ENCODE results near the gene CD247.
"Not testable (repeated sequence)": the region's sequence is repeated elsewhere in the genome, so short reads cannot be mapped to it uniquely, and the experiment has no call there.

The CD247 gene

GRCh38 chr1:167518331-167518700 is at the start of gene CD247:
CD247 (minus strand) TSS chr1:167518529; CDS start chr1:167518465, 64 bp downstream.
- peaks cover 51% of the 10 kb centered on the region for H3K36me3 Mint-ChIP-seq (ENCODE audit: low read depth)
- peaks cover 45% of the 10 kb centered on the region for H3K4me1 Mint-ChIP-seq (ENCODE audit: low read depth)
- H3K4me3 Mint-ChIP-seq = peak within 1 kb of the TSS; percentile 98
- no peaks in the 10 kb centered on the region for H3K9me3 Mint-ChIP-seq
- H3K27me3 Mint-ChIP-seq = no peaks in the 10 kb centered on the region
- peak within 1 kb of the TSS; percentile 100 for H3K27ac Mint-ChIP-seq
- peak; percentile 79 for DNase-seq

- H3K4me1 Mint-ChIP-seq (ENCODE audit: low read depth) = no peaks in the 10 kb centered on the region
- no peaks in the 10 kb centered on the region for H3K36me3 Mint-ChIP-seq (ENCODE audit: low read depth)
- H3K4me3 Mint-ChIP-seq = no peak overlapping the region
Observed at GRCh38 chr1:167567663-167568062, 49.3 kb upstream of the CD247 start.

GRCh38 chr1:167566766-167567165 is 48.4 kb upstream of the CD247 start:
- Mint-ChIP-seq H3K27me3 (no peaks in the 10 kb centered on the region), H3K36me3 (ENCODE audit: low read depth) (no peaks in the 10 kb centered on the region), H3K27ac (no peak overlapping the region), H3K4me1 (ENCODE audit: low read depth) (no peaks in the 10 kb centered on the region), H3K4me3 (no peak overlapping the region), H3K9me3 (no peaks in the 10 kb centered on the region)
- DNase-seq = no peak

More at GRCh38 chr1:167567663-167568062, 49.3 kb upstream of the CD247 start:
- DNase-seq = no peak
- Mint-ChIP-seq H3K27ac (no peak overlapping the region), H3K27me3 (no peaks in the 10 kb centered on the region), H3K9me3 (no peaks in the 10 kb centered on the region)

- Mint-ChIP-seq H3K4me1 (ENCODE audit: low read depth) (no peaks in the 10 kb centered on the region), H3K27ac (no peak overlapping the region), H3K4me3 (no peak overlapping the region)
Observed at GRCh38 chr1:167565922-167566321, 47.6 kb upstream of the CD247 start.

GRCh38 chr1:167564612-167565270 is 46.4 kb upstream of the CD247 start:
- no peak for DNase-seq
- no peaks in the 10 kb centered on the region for H3K4me1 Mint-ChIP-seq (ENCODE audit: low read depth)
- no peaks in the 10 kb centered on the region for H3K36me3 Mint-ChIP-seq (ENCODE audit: low read depth)
- H3K9me3 Mint-ChIP-seq = no peaks in the 10 kb centered on the region
- no peaks in the 10 kb centered on the region for H3K27me3 Mint-ChIP-seq
- H3K4me3 Mint-ChIP-seq = no peak overlapping the region
- no peak overlapping the region for H3K27ac Mint-ChIP-seq

More at GRCh38 chr1:167565922-167566321, 47.6 kb upstream of the CD247 start:
- DNase-seq = no peak
- Mint-ChIP-seq H3K36me3 (ENCODE audit: low read depth) (no peaks in the 10 kb centered on the region), H3K9me3 (no peaks in the 10 kb centered on the region), H3K27me3 (no peaks in the 10 kb centered on the region)

GRCh38 chr1:167563579-167564246 is 45.4 kb upstream of the CD247 start:
- no peaks in the 10 kb centered on the region for H3K9me3 Mint-ChIP-seq
- H3K27ac Mint-ChIP-seq = no peak overlapping the region
- no peaks in the 10 kb centered on the region for H3K27me3 Mint-ChIP-seq
- no peak overlapping the region for H3K4me3 Mint-ChIP-seq
- H3K36me3 Mint-ChIP-seq (ENCODE audit: low read depth) = no peaks in the 10 kb centered on the region
- H3K4me1 Mint-ChIP-seq (ENCODE audit: low read depth) = no peaks in the 10 kb centered on the region
- DNase-seq = no peak

- Mint-ChIP-seq H3K27me3 (no peaks in the 10 kb centered on the region), H3K36me3 (ENCODE audit: low read depth) (no peaks in the 10 kb centered on the region), H3K4me1 (ENCODE audit: low read depth) (no peaks in the 10 kb centered on the region), H3K9me3 (no peaks in the 10 kb centered on the region), H3K27ac (no peak overlapping the region), H3K4me3 (no peak overlapping the region)
- no peak for DNase-seq
Observed at GRCh38 chr1:167562702-167563101, 44.4 kb upstream of the CD247 start.

- no peaks in the 10 kb centered on the region for H3K4me1 Mint-ChIP-seq (ENCODE audit: low read depth)
Observed at GRCh38 chr1:167561753-167562152, 43.4 kb upstream of the CD247 start.

GRCh38 chr1:167555971-167556714 is 37.8 kb upstream of the CD247 start:
- Mint-ChIP-seq H3K36me3 (ENCODE audit: low read depth) (no peaks in the 10 kb centered on the region), H3K27me3 (no peaks in the 10 kb centered on the region), H3K4me3 (no peak overlapping the region), H3K27ac (no peak overlapping the region), H3K9me3 (no peaks in the 10 kb centered on the region), H3K4me1 (ENCODE audit: low read depth) (peaks cover 25% of the 10 kb centered on the region)
- peak; percentile 79 for DNase-seq

More at GRCh38 chr1:167561753-167562152, 43.4 kb upstream of the CD247 start:
- no peak for DNase-seq
- H3K27ac Mint-ChIP-seq = no peak overlapping the region
- H3K27me3 Mint-ChIP-seq = no peaks in the 10 kb centered on the region
- H3K4me3 Mint-ChIP-seq = no peak overlapping the region
- no peaks in the 10 kb centered on the region for H3K36me3 Mint-ChIP-seq (ENCODE audit: low read depth)
- no peaks in the 10 kb centered on the region for H3K9me3 Mint-ChIP-seq

GRCh38 chr1:167555072-167555471 is 36.7 kb upstream of the CD247 start:
- peaks cover 33% of the 10 kb centered on the region for H3K4me1 Mint-ChIP-seq (ENCODE audit: low read depth)
- H3K36me3 Mint-ChIP-seq (ENCODE audit: low read depth); H3K27me3 Mint-ChIP-seq; H3K4me3 Mint-ChIP-seq; H3K27ac Mint-ChIP-seq; DNase-seq; H3K9me3 Mint-ChIP-seq: not testable (repeated sequence)

GRCh38 chr1:167554028-167554779 is 35.9 kb upstream of the CD247 start:
- H3K27ac Mint-ChIP-seq = peak overlapping the region; percentile 51
- peak; percentile 42 for DNase-seq
- peak overlapping the region; percentile 83 for H3K4me3 Mint-ChIP-seq
- H3K27me3 Mint-ChIP-seq = no peaks in the 10 kb centered on the region
- H3K4me1 Mint-ChIP-seq (ENCODE audit: low read depth) = peaks cover 33% of the 10 kb centered on the region
- no peaks in the 10 kb centered on the region for H3K9me3 Mint-ChIP-seq
- H3K36me3 Mint-ChIP-seq (ENCODE audit: low read depth) = no peaks in the 10 kb centered on the region

GRCh38 chr1:167553136-167554027 is 35.1 kb upstream of the CD247 start, which contains the start of gene CREG1:
CREG1 (minus strand) TSS chr1:167553762.
- Mint-ChIP-seq H3K4me1 (ENCODE audit: low read depth) (peaks cover 40% of the 10 kb centered on the region), H3K27ac (peak within 1 kb of the TSS; percentile 63), H3K36me3 (ENCODE audit: low read depth) (no peaks in the 10 kb centered on the region), H3K9me3 (no peaks in the 10 kb centered on the region), H3K4me3 (peak within 1 kb of the TSS; percentile 83), H3K27me3 (no peaks in the 10 kb centered on the region)
- DNase-seq = peak; percentile 91

GRCh38 chr1:167551362-167551761 is 33.0 kb upstream of the CD247 start:
- H3K27ac Mint-ChIP-seq = no peak overlapping the region

More at GRCh38 chr1:167551362-167551761, 33.0 kb upstream of the CD247 start:
- Mint-ChIP-seq H3K4me1 (ENCODE audit: low read depth) (peaks cover 43% of the 10 kb centered on the region), H3K27me3 (no peaks in the 10 kb centered on the region), H3K36me3 (ENCODE audit: low read depth) (peaks cover 13% of the 10 kb centered on the region), H3K4me3 (no peak overlapping the region), H3K9me3 (no peaks in the 10 kb centered on the region)
- DNase-seq = no peak

Data from activated T-cell treated with anti-CD3 and anti-CD28 coated beads, Interleukin-2, amount 50 U/mL, for 24 hours (primary cell).